Body of pancreas (tissue), 4 donors: ENCODE data around the gene APPL2.

ENCODE experiments used
- POLR2A ChIP-seq, 3 donors: fragments of 450-650 bp; IDR thresholded peaks; one replicate each; pipeline ENCODE4 v1.6.1; 2016; ENCODE audit warnings: antibody characterized with exemption in 3 of 3, mild to moderate bottlenecking in 2 of 3
- TF ChIP-seq, protein P1 (sequence below), 7 experiments: fragments of 450-650 bp in 4 of 7; fragments of 200-600 bp in 3 of 7; sonication (generic) in 3 of 7; IDR thresholded peaks; one replicate each; pipeline ENCODE4 v1.5.1; 2016 to 2019; ENCODE audit warnings: antibody characterized with exemption in 7 of 7

DNA sequence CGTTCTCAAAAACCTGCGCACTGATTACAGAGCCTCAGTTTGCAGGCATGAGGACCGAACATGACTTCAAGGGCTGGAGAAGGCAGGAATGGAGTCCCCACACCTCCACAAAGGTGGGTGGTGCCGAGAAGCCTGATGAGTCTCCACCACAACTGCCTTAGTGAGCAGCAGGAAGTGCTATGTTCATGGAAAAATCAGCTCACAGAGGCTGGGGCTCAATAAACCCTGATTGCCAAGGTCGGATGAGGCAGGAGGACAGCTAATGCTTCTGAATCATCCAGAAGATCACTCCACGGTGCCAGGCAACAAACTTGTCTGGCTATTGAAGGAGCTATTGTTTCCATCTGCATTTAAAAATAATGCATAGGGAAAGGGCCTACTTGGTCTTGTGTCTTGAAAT lies 31.1 kb downstream of the APPL2 start:
- TF ChIP-seq POLR2A (IDR thresholded peaks at IDR 0.05): no peak
- TF ChIP-seq, protein P1, sequence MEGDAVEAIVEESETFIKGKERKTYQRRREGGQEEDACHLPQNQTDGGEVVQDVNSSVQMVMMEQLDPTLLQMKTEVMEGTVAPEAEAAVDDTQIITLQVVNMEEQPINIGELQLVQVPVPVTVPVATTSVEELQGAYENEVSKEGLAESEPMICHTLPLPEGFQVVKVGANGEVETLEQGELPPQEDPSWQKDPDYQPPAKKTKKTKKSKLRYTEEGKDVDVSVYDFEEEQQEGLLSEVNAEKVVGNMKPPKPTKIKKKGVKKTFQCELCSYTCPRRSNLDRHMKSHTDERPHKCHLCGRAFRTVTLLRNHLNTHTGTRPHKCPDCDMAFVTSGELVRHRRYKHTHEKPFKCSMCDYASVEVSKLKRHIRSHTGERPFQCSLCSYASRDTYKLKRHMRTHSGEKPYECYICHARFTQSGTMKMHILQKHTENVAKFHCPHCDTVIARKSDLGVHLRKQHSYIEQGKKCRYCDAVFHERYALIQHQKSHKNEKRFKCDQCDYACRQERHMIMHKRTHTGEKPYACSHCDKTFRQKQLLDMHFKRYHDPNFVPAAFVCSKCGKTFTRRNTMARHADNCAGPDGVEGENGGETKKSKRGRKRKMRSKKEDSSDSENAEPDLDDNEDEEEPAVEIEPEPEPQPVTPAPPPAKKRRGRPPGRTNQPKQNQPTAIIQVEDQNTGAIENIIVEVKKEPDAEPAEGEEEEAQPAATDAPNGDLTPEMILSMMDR (IDR thresholded peaks at IDR 0.05): no peak
